Breast epithelium (tissue), 4 donors: Measurements from ENCODE around the gene RBM33. TPM values are rescaled to one million over a fixed set of nuclear protein-coding genes. Genes with fewer than 3 reads are reported as not detected.
"Not testable (repeated sequence)": the region's sequence is repeated elsewhere in the genome, so short reads cannot be mapped to it uniquely, and the experiment has no call there.

Experiments
- DNase-seq, 2 donors: peaks; one replicate each; pipeline ENCODE4 v3.0.0-alpha.2; 2019; ENCODE audit warnings: low spot score in 2 of 2
- H3K27ac ChIP-seq, 2 donors: fragments of 200-600 bp; sonication (generic) in 1 of 2; one replicate each; pipeline ENCODE4 v1.5.1; 2016 to 2019; ENCODE audit warnings: mild to moderate bottlenecking in 1 of 2
- H3K27me3 ChIP-seq, 2 donors: fragments of 200-600 bp; sonication (generic) in 1 of 2; one replicate each; pipeline versions ENCODE4 v1.5.1 to v1.6.0; 2017 to 2019; ENCODE audit warnings: control low read depth in 1 of 2, mild to moderate bottlenecking in 1 of 2
- H3K36me3 ChIP-seq: fragments of 200-600 bp; one replicate; pipeline ENCODE4 v1.5.1; 2019
- H3K4me1 ChIP-seq, 2 donors: fragments of 200-600 bp; sonication (generic); one replicate each; pipeline ENCODE4 v1.5.1; 2016 to 2019; ENCODE audit warnings: control low read depth in 1 of 2
- H3K4me3 ChIP-seq, 3 donors: fragments of 200-600 bp; sonication (generic); 1 replicate in 2 of 3; 2 replicates in 1 of 3; pipeline ENCODE4 v1.5.1; 2016 to 2019; ENCODE audit warnings: mild to moderate bottlenecking in 3 of 3, moderate library complexity in 2 of 3
- H3K9me3 ChIP-seq, 2 donors: fragments of 200-600 bp; sonication (generic) in 1 of 2; one replicate each; pipeline ENCODE4 v1.5.1; 2016 to 2019; ENCODE audit warnings: control low read depth in 1 of 2
- POLR2A ChIP-seq: fragments of 450-650 bp; IDR thresholded peaks from one replicate; pipeline ENCODE4 v1.6.1; 2016; ENCODE audit warnings: antibody characterized with exemption, mild to moderate bottlenecking, moderate library complexity
- POLR2AphosphoS5 ChIP-seq, 3 donors: sonication (generic); formaldehyde crosslinking; IDR thresholded peaks; one replicate each; pipeline ENCODE4 v1.6.1; 2017; ENCODE audit warnings: antibody characterized with exemption in 3 of 3
- intact Hi-C: fragments of 100-400 bp; cut with DNase I; formaldehyde crosslinking; loops from one replicate; pipeline ENCODE4 v1.15.1; 2023; ENCODE audit warnings: low total_unique reads
- total RNA-seq, 3 donors: library from RNA; depleted of rRNA; stranded (reverse); fragments of >200 nt; gene quantifications; one replicate each; pipeline ENCODE4 v1.1.0, GENCODE V29; 2016
- TF ChIP-seq, protein P1 (sequence below), 3 donors: fragments of 450-650 bp; IDR thresholded peaks; one replicate each; pipeline ENCODE4 v1.5.1; 2016 to 2017; ENCODE audit warnings: antibody characterized with exemption in 3 of 3, mild to moderate bottlenecking in 3 of 3, moderate library complexity in 3 of 3

RBM33 gene
- total RNA-seq, 3 donors from 2014 or later: 34.9 to 58.8 (median 46.5) TPM

DNA sequence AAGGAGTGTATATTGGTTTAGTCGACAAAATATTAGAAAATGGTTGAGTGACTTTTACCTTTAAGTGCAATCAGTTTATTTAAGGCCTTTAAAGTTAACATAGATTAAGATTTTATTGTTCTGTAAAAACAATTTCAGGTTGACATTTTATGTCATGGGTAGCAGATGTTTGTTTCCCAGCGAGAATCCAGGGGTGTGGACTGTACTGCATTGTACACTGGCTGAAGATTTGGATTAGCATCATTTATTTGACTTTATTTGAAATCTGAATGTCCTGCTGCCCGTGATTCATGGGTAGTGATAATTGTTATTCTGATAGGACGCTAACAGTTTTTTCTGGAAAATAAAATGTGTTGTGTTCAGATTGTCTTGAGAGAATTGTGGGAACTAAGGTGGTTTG, 39.3 kb downstream of the RBM33 start:
- no peaks in the 10 kb centered on the region for H3K27me3 ChIP-seq
- TF ChIP-seq, protein P1, sequence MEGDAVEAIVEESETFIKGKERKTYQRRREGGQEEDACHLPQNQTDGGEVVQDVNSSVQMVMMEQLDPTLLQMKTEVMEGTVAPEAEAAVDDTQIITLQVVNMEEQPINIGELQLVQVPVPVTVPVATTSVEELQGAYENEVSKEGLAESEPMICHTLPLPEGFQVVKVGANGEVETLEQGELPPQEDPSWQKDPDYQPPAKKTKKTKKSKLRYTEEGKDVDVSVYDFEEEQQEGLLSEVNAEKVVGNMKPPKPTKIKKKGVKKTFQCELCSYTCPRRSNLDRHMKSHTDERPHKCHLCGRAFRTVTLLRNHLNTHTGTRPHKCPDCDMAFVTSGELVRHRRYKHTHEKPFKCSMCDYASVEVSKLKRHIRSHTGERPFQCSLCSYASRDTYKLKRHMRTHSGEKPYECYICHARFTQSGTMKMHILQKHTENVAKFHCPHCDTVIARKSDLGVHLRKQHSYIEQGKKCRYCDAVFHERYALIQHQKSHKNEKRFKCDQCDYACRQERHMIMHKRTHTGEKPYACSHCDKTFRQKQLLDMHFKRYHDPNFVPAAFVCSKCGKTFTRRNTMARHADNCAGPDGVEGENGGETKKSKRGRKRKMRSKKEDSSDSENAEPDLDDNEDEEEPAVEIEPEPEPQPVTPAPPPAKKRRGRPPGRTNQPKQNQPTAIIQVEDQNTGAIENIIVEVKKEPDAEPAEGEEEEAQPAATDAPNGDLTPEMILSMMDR (IDR thresholded peaks at IDR 0.05): no peak
- TF ChIP-seq POLR2A (no peak), POLR2AphosphoS5 (IDR thresholded peaks at IDR 0.05) (no peak)
- no peaks in the 10 kb centered on the region for H3K9me3 ChIP-seq
- no peak overlapping the region for H3K4me3 ChIP-seq
- H3K4me1 ChIP-seq: no peaks in the 10 kb centered on the region
- no peak for DNase-seq
- H3K36me3 ChIP-seq: peaks cover 3% of the 10 kb centered on the region
- intact Hi-C loops: no loop called here
- no peak overlapping the region for H3K27ac ChIP-seq

DNA sequence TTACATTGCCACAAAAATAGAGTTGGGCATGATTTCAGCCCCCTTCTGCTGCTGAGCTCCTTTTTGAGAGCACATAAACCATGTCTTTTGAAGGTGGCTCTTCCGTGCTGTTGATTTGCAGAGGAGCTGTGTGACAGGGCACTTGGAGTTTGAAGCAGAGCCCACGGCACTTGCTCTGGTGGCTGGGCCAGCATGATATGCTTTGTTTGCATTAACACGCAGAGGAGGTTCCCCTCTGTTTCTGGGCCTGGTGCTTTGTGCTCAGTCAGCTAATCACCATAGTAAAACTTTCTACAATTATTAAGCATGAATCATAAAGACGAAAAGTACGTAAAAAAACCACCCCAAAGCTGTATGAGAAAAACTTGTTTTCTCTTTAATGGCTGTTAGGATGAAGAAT, 40.1 kb downstream of the RBM33 start:
- Histone ChIP-seq H3K4me3 (no peak overlapping the region), H3K27me3 (no peaks in the 10 kb centered on the region), H3K27ac (no peak overlapping the region), H3K36me3 (peaks cover 3% of the 10 kb centered on the region), H3K9me3 (no peaks in the 10 kb centered on the region), H3K4me1 (no peaks in the 10 kb centered on the region)
- no peak for DNase-seq
- intact Hi-C loops: no loop called here
- TF ChIP-seq POLR2A (no peak), POLR2AphosphoS5 (IDR thresholded peaks at IDR 0.05) (no peak)
- TF ChIP-seq, protein P1 (IDR thresholded peaks at IDR 0.05): no peak

DNA sequence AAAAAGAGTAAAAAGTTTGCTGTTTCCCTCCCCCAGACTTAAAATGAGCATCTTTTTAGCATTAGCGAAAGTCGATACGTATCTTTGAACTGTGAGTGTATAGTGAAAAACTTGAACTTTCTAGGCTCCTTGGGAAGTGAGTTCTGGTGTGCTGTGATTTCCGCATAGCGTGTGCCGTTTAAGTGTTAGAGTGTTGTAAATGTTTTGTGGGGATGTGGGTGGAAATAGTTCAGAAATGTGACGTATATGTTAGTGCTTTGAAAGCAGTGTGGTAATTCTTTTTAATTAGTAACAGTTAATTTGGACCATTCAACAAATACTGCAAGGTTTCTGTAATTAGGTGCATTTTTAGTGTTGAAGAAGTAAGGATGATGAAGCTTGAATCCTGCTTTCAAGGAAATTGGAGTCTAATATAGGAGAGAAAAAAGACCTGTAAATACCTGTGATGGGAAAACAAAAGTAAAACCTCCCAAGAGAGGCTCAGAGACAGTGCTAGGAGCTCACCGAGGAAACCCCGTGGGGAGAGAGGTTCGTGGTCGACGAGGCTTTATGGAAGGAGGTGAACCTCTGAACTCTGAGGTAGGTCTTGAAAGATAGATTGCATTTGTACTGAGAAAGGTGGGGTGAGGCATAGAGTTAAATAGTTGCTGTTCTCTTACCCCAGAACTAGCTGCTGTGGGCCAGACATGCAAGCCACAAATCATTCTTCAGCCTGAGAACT, 40.8 kb downstream of the RBM33 start:
- Histone ChIP-seq H3K27ac (no peak overlapping the region), H3K4me3 (no peak overlapping the region), H3K36me3 (peaks cover 3% of the 10 kb centered on the region), H3K9me3 (no peaks in the 10 kb centered on the region), H3K27me3 (no peaks in the 10 kb centered on the region), H3K4me1 (no peaks in the 10 kb centered on the region)
- intact Hi-C loops: no loop called here
- TF ChIP-seq, protein P1 (IDR thresholded peaks at IDR 0.05): no peak
- TF ChIP-seq POLR2A (no peak), POLR2AphosphoS5 (IDR thresholded peaks at IDR 0.05) (no peak)
- no peak for DNase-seq

DNA sequence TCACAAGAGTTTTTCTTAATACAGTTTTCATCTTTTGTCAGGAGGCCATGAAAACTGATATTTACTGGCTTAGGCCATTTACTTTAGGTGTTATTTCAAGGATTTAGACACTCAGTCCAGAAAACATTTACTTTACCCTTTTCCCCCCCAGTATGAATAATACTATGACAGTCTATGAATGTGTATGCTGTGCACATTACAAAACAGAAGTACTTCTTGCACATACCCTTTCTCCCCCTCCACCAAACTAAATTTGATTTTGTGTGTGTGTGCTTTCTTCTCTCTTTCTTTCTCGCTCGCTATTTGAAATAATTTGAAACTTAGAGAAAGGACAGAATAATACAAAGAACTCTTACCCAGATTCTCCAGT, 41.3 kb downstream of the RBM33 start:
- Histone ChIP-seq H3K9me3 (no peaks in the 10 kb centered on the region), H3K4me3 (no peak overlapping the region), H3K27ac (no peak overlapping the region), H3K4me1 (no peaks in the 10 kb centered on the region), H3K36me3 (peaks cover 3% of the 10 kb centered on the region), H3K27me3 (no peaks in the 10 kb centered on the region)
- no peak for DNase-seq
- TF ChIP-seq, protein P1 (IDR thresholded peaks at IDR 0.05): no peak
- no peak for TF ChIP-seq POLR2A
- TF ChIP-seq POLR2AphosphoS5 (IDR thresholded peaks at IDR 0.05): no peak
- intact Hi-C loops: no loop called here

DNA sequence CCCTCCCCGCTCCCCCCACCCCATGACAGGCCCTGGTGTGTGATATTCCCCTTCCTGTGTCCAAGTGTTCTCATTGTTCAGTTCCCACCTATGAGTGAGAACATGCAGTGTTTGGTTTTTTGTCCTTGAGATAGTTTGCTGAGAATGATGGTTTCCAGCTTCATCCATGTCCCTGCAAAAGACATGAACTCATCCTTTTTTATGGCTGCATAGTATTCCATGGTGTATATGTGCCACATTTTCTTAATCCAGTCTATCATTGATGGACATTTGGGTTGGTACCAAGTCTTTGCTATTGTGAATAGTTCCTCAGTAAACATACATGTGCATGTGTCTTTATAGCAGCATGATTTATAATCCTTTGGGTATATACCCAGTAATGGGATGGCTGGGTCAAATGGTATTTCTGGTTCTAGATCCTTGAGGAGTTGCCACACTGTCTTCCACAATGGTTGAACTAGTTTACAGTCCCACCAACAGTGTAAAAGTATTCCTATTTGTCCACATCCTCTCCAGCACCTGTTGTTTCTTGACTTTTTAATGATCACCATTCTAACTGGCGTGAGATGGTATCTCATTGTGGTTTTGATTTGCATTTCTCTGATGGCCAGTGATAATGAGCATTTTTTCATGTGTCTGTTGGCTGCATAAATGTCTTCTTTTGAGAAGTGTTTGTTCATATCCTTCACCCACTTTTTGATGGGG, 42.3 kb downstream of the RBM33 start:
- H3K27ac ChIP-seq, H3K9me3 ChIP-seq, DNase-seq, H3K4me1 ChIP-seq, H3K4me3 ChIP-seq, H3K36me3 ChIP-seq, intact Hi-C loops, H3K27me3 ChIP-seq: not testable (repeated sequence)

DNA sequence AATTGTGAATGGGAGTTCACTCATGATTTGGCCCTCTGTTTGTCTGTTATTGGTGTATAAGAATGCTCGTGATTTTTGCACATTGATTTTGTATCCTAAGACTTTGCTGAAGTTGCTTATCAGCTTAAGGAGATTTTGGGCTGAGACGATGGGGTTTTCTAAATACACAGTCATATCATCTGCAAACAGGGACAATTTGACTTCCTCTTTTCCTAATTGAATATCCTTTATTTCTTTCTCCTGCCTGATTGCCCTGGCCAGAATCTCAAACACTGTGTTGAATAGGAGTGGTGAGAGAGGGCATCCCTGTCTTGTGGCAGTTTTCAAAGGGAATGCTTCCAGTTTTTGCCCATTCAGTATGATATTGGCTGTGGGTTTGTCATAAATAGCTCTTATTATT, 43.8 kb downstream of the RBM33 start:
- DNase-seq, H3K27ac ChIP-seq, H3K27me3 ChIP-seq, intact Hi-C loops, H3K4me1 ChIP-seq, H3K36me3 ChIP-seq, H3K4me3 ChIP-seq, H3K9me3 ChIP-seq: not testable (repeated sequence)

DNA sequence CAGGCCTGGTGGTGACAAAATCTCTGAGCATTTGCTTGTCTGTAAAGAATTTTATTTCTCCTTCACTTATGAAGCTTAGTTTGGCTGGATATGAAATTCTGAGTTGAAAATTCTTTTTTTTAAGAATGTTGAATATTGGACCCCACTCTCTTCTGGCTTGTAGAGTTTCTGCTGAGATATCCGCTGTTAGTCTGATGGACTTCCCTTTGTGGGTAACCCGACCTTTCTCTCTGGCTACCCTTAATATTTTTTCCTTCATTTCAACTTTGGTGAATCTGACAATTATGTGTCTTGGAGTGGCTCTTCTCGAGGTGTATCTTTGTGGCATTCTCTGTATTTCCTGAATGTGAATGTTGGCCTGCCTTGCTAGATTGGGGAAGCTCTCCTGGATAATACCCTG, 46.2 kb downstream of the RBM33 start:
- intact Hi-C loops, H3K4me1 ChIP-seq, H3K9me3 ChIP-seq, H3K27me3 ChIP-seq, H3K36me3 ChIP-seq, H3K4me3 ChIP-seq, H3K27ac ChIP-seq, DNase-seq: not testable (repeated sequence)
